ENCODE data around the gene NANS.
"Not testable (repeated sequence)": the region's sequence is repeated elsewhere in the genome, so short reads cannot be mapped to it uniquely, and the experiment has no call there.

NANS gene

GRCh38 chr9:98076514-98076890 lies 20.0 kb downstream of the NANS start:
- H4K8ac ChIP-seq (ENCODE audit: low read length); H3K4me3 ChIP-seq (ENCODE audit: insufficient read depth in 1 of 2, low read depth in 1 of 2, low read length in 2 of 2); H3K23ac ChIP-seq (ENCODE audit: low read length in 2 of 2); H3K9ac ChIP-seq (ENCODE audit: low read length); H2BK15ac ChIP-seq (ENCODE audit: low read depth, poor library complexity, severe bottlenecking); H3K4ac ChIP-seq (ENCODE audit: low read depth in 1 of 2, low read length in 2 of 2); H2AFZ ChIP-seq (ENCODE audit: low read depth, low read length); H3K4me2 ChIP-seq (ENCODE audit: low read length, poor library complexity, severe bottlenecking); H2AK5ac ChIP-seq (ENCODE audit: low read length, severe bottlenecking); H2BK5ac ChIP-seq (ENCODE audit: low read depth, low read length, poor library complexity, severe bottlenecking); H3K18ac ChIP-seq (ENCODE audit: low read depth in 1 of 2, low read length in 2 of 2); H3K14ac ChIP-seq (ENCODE audit: low read length in 2 of 2); H2BK12ac ChIP-seq (ENCODE audit: low read length in 2 of 2); H3K27me3 ChIP-seq (ENCODE audit: control insufficient read depth in 1 of 2, insufficient read depth in 1 of 2, low read length in 2 of 2); H2BK120ac ChIP-seq (ENCODE audit: low read depth, low read length); H3K27ac ChIP-seq (ENCODE audit: low read length, poor library complexity, severe bottlenecking); H4K91ac ChIP-seq (ENCODE audit: low read length); DNase-seq; H3K9me3 ChIP-seq (ENCODE audit: control insufficient read depth, low read length): not testable (repeated sequence)
- WGBS: 88% methylated on average over 8 of the region's 8 CpGs
- peaks cover 32 to 39% of the 10 kb centered on the region in 2 experiments for H3K36me3 ChIP-seq (ENCODE audit: control insufficient read depth in 1 of 2, insufficient read depth in 2 of 2, low read depth in 1 of 2, low read length in 2 of 2)
- H3K4me1 ChIP-seq (ENCODE audit: control insufficient read depth, insufficient read depth, low read depth, low read length): peaks cover 19% of the 10 kb centered on the region
- peaks cover 16% of the 10 kb centered on the region for H3K79me1 ChIP-seq (replicated peaks; ENCODE audit: low read length, poor library complexity, severe bottlenecking)

- no peak for DNase-seq
- Histone ChIP-seq H2AK5ac (ENCODE audit: low read length, severe bottlenecking) (no peak overlapping the region), H4K8ac (ENCODE audit: low read length) (no peak overlapping the region), H3K79me1 (replicated peaks; ENCODE audit: low read length, poor library complexity, severe bottlenecking) (peaks cover 7% of the 10 kb centered on the region), H2BK5ac (ENCODE audit: low read depth, low read length, poor library complexity, severe bottlenecking) (no peak overlapping the region), H3K18ac (ENCODE audit: low read depth in 1 of 2, low read length in 2 of 2) (no peak overlapping the region), H4K91ac (ENCODE audit: low read length) (no peak overlapping the region), H3K4me1 (ENCODE audit: control insufficient read depth, insufficient read depth, low read depth, low read length) (peaks cover 20% of the 10 kb centered on the region), H3K14ac (ENCODE audit: low read length in 2 of 2) (no peak overlapping the region), H3K36me3 (ENCODE audit: control insufficient read depth in 1 of 2, insufficient read depth in 2 of 2, low read depth in 1 of 2, low read length in 2 of 2) (peaks cover 32 to 60% of the 10 kb centered on the region in 2 experiments), H2BK15ac (ENCODE audit: low read depth, poor library complexity, severe bottlenecking) (no peak overlapping the region), H3K4ac (ENCODE audit: low read depth in 1 of 2, low read length in 2 of 2) (no peak overlapping the region), H2BK12ac (ENCODE audit: low read length in 2 of 2) (no peak overlapping the region), H3K27me3 (ENCODE audit: control insufficient read depth in 1 of 2, insufficient read depth in 1 of 2, low read length in 2 of 2) (no peaks in the 10 kb centered on the region), H3K4me2 (ENCODE audit: low read length, poor library complexity, severe bottlenecking) (no peak overlapping the region), H2BK120ac (ENCODE audit: low read depth, low read length) (no peak overlapping the region), H3K9ac (ENCODE audit: low read length) (no peak overlapping the region), H3K9me3 (ENCODE audit: control insufficient read depth, low read length) (no peaks in the 10 kb centered on the region), H3K27ac (ENCODE audit: low read length, poor library complexity, severe bottlenecking) (no peak overlapping the region), H2AFZ (ENCODE audit: low read depth, low read length) (no peak overlapping the region), H3K23ac (ENCODE audit: low read length in 2 of 2) (no peak overlapping the region), H3K4me3 (ENCODE audit: insufficient read depth in 1 of 2, low read depth in 1 of 2, low read length in 2 of 2) (no peak overlapping the region)
- 91% methylated on average over 2 of the region's 5 CpGs for WGBS
Observed at GRCh38 chr9:98078895-98079294, 22.4 kb downstream of the NANS start.

- Histone ChIP-seq H3K4me1 (ENCODE audit: control insufficient read depth, insufficient read depth, low read depth, low read length) (peaks cover 13% of the 10 kb centered on the region), H2BK120ac (ENCODE audit: low read depth, low read length) (no peak overlapping the region), H3K4me2 (ENCODE audit: low read length, poor library complexity, severe bottlenecking) (no peak overlapping the region), H2AK5ac (ENCODE audit: low read length, severe bottlenecking) (no peak overlapping the region), H2BK5ac (ENCODE audit: low read depth, low read length, poor library complexity, severe bottlenecking) (no peak overlapping the region), H3K36me3 (ENCODE audit: control insufficient read depth in 1 of 2, insufficient read depth in 2 of 2, low read depth in 1 of 2, low read length in 2 of 2) (peaks cover 36 to 71% of the 10 kb centered on the region in 2 experiments), H2BK12ac (ENCODE audit: low read length in 2 of 2) (no peak overlapping the region), H2BK15ac (ENCODE audit: low read depth, poor library complexity, severe bottlenecking) (no peak overlapping the region), H3K9me3 (ENCODE audit: control insufficient read depth, low read length) (no peaks in the 10 kb centered on the region), H3K27me3 (ENCODE audit: control insufficient read depth in 1 of 2, insufficient read depth in 1 of 2, low read length in 2 of 2) (no peaks in the 10 kb centered on the region), H4K91ac (ENCODE audit: low read length) (no peak overlapping the region), H3K14ac (ENCODE audit: low read length in 2 of 2) (no peak overlapping the region), H3K4ac (ENCODE audit: low read depth in 1 of 2, low read length in 2 of 2) (no peak overlapping the region), H3K79me1 (replicated peaks; ENCODE audit: low read length, poor library complexity, severe bottlenecking) (peaks cover 7% of the 10 kb centered on the region), H3K9ac (ENCODE audit: low read length) (no peak overlapping the region), H3K18ac (ENCODE audit: low read depth in 1 of 2, low read length in 2 of 2) (no peak overlapping the region), H3K27ac (ENCODE audit: low read length, poor library complexity, severe bottlenecking) (no peak overlapping the region), H3K4me3 (ENCODE audit: insufficient read depth in 1 of 2, low read depth in 1 of 2, low read length in 2 of 2) (no peak overlapping the region), H3K23ac (ENCODE audit: low read length in 2 of 2) (no peak overlapping the region), H2AFZ (ENCODE audit: low read depth, low read length) (no peak overlapping the region), H4K8ac (ENCODE audit: low read length) (no peak overlapping the region)
- no CpG with 5 or more reads among the region's 1 CpG for WGBS
- DNase-seq: peak; percentile 18
Observed at GRCh38 chr9:98080326-98080725, 23.8 kb downstream of the NANS start.

DNA sequence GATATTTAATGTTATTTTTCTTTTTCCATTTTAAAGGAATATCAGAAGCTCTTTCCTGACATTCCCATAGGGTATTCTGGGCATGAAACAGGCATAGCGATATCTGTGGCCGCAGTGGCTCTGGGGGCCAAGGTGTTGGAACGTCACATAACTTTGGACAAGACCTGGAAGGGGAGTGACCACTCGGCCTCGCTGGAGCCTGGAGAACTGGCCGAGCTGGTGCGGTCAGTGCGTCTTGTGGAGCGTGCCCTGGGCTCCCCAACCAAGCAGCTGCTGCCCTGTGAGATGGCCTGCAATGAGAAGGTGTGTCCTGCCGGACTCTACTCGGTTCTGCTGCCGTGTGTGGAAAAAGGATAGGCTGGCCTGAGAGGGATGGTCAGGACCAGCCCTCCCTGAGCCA lies 24.2 kb downstream of the NANS start:
- Histone ChIP-seq H2AFZ (ENCODE audit: low read depth, low read length) (no peak overlapping the region), H4K91ac (ENCODE audit: low read length) (no peak overlapping the region), H3K79me1 (replicated peaks; ENCODE audit: low read length, poor library complexity, severe bottlenecking) (peaks cover 7% of the 10 kb centered on the region), H3K4me1 (ENCODE audit: control insufficient read depth, insufficient read depth, low read depth, low read length) (peaks cover 13% of the 10 kb centered on the region), H3K36me3 (ENCODE audit: control insufficient read depth in 1 of 2, insufficient read depth in 2 of 2, low read depth in 1 of 2, low read length in 2 of 2) (peaks cover 36 to 71% of the 10 kb centered on the region in 2 experiments), H3K4me3 (ENCODE audit: insufficient read depth in 1 of 2, low read depth in 1 of 2, low read length in 2 of 2) (no peak overlapping the region), H2BK5ac (ENCODE audit: low read depth, low read length, poor library complexity, severe bottlenecking) (no peak overlapping the region), H3K23ac (ENCODE audit: low read length in 2 of 2) (no peak overlapping the region), H3K14ac (ENCODE audit: low read length in 2 of 2) (peak overlapping the region in 1 of 2 experiments; percentile 18), H3K18ac (ENCODE audit: low read depth in 1 of 2, low read length in 2 of 2) (peak overlapping the region in 1 of 2 experiments; percentile 37), H3K9me3 (ENCODE audit: control insufficient read depth, low read length) (no peaks in the 10 kb centered on the region), H4K8ac (ENCODE audit: low read length) (no peak overlapping the region), H3K27ac (ENCODE audit: low read length, poor library complexity, severe bottlenecking) (no peak overlapping the region), H3K27me3 (ENCODE audit: control insufficient read depth in 1 of 2, insufficient read depth in 1 of 2, low read length in 2 of 2) (no peaks in the 10 kb centered on the region), H2BK12ac (ENCODE audit: low read length in 2 of 2) (no peak overlapping the region), H3K9ac (ENCODE audit: low read length) (no peak overlapping the region), H2AK5ac (ENCODE audit: low read length, severe bottlenecking) (peak overlapping the region; percentile 34), H3K4me2 (ENCODE audit: low read length, poor library complexity, severe bottlenecking) (no peak overlapping the region), H2BK15ac (ENCODE audit: low read depth, poor library complexity, severe bottlenecking) (no peak overlapping the region), H2BK120ac (ENCODE audit: low read depth, low read length) (no peak overlapping the region), H3K4ac (ENCODE audit: low read depth in 1 of 2, low read length in 2 of 2) (no peak overlapping the region)
- WGBS: 99% methylated on average over 12 of the region's 12 CpGs
- DNase-seq: no peak
